Anterior cingulate cortex (tissue), 58 donors: ENCODE data around the gene SMG9.

Experiments used
- DNase-seq, 58 donors: peaks; one replicate each; lab custom pipeline; 2025; lab: John Stamatoyannopoulos, UW

The SMG9 gene

GRCh38 chr19:43760941-43761340 lies 6.2 kb upstream of the SMG9 start:
- DNase-seq, result no peak

DNA sequence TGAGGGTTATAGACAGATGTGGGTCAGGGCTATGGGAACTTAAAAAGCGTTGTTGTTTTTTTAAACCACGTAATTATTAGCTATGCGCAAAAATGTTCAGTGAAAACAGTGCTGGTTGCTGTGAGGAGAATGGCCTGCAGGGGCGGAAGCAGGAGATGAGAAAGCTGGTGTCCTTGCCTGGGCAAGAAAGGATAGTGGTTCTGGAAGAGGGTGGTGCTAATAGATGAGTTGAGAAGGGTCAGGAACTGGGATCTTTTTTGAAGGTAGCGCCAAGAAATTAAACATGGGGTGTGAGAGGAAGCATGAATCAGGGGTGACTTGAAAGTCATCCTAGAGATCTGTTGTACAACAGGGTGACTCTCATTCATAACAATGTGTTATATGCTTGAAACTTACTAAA lies 4.8 kb upstream of the SMG9 start:
- DNase-seq, result no peak

- peak in 57 of 58 donors; percentile 15 to 81 (median 64) for DNase-seq
These were observed 567 bp upstream of the SMG9 start for GRCh38 chr19:43755256-43755801.

DNA sequence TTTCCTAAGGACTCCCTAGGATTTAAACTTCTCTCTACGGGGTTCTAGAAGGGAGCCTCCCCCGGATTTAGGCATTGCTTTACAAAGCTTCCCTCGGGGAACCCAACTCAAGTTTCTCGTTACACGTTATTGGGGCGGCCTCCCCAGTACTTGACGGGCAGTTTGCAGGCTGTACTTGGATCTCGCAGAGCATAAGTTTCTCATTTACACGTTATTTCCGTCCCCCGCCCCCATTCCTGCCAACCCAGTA lies 584 bp downstream of the SMG9 start:
- no peak for DNase-seq

GRCh38 chr19:43752287-43752875 lies 2.4 kb downstream of the SMG9 start:
- no peak for DNase-seq

DNA sequence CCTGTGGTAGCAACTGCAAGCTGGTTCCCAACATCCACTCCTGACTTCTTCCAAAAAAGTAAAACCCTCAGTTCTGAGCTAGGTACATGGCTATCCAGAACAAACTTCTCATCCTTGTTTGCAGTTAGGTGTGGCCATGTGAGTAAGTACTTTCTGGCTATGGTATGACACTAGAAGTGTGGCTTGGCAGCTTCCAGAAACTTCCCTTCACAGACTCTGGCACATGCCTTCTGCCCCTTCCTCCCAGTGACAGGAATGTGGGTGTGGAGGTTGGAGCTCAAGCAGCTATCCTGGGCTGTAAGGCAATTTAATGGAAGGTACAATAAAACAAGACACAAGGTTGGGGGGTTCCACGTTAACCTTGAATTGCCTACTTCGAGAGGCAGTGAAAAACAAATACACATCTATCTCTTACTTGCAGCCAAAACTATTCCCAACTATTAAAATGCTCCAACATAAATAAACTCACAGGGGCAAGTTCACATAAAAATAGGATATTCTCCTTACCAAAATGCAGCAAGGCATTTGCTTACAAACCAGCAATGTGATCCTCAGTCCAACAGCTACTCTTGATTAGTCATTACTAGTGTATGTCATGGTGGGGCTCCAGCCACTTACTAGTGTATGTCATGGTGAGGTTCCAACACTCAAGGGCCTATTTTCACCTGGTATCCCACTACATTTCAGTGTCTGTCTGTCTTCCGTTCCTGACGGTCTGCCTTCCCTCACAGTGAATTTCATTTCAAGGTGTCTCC lies 3.1 kb downstream of the SMG9 start:
- DNase-seq, result no peak

GRCh38 chr19:43749898-43750297 lies 4.9 kb downstream of the SMG9 start:
- no peak for DNase-seq

DNA sequence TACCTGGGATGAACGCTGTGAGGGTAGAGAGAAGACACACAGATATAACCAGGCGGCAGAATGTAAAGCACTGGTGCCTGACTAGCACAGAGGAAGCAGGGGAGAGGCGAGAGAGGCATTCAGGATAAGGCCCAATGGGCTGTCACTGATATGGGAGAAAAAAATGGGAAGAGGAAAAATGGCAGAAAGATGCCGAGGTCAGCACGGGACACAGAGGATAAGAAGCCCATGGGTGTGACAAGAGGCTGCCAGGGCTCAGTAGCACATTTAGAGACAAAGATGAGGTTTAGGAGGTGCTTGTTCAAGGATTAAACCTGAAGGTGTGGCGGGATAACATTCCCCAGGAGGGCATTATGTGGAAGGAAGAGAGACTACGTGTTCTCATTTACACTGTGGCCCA lies 5.6 kb downstream of the SMG9 start:
- no peak for DNase-seq

GRCh38 chr19:43748685-43749084 lies 6.1 kb downstream of the SMG9 start:
- no peak for DNase-seq

DNA sequence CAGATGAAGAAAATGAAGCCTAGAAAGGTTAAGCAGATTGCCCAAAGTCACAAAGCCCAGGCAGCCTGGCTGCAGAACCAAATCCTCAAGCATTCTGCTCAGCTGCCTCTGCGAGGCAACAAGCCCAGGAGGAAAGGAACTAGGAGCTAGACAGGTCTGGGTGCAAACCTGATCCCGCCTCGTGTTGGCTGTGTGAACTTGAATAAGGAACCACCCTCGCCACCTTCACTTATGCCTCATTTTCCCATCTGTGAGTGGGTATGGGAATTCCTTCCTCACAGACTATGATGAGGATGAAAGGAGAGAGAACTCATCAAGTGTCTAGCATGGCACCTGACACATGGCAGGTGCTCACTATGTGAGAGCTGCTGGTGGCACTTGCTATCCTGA lies 6.6 kb downstream of the SMG9 start:
- peak in 1 of 58 donors; percentile 8 for DNase-seq

GRCh38 chr19:43747557-43748204 lies 7.1 kb downstream of the SMG9 start:
- DNase-seq, result no peak

- no peak for DNase-seq
These were observed 11.7 kb downstream of the SMG9 start for GRCh38 chr19:43743059-43743458.

DNA sequence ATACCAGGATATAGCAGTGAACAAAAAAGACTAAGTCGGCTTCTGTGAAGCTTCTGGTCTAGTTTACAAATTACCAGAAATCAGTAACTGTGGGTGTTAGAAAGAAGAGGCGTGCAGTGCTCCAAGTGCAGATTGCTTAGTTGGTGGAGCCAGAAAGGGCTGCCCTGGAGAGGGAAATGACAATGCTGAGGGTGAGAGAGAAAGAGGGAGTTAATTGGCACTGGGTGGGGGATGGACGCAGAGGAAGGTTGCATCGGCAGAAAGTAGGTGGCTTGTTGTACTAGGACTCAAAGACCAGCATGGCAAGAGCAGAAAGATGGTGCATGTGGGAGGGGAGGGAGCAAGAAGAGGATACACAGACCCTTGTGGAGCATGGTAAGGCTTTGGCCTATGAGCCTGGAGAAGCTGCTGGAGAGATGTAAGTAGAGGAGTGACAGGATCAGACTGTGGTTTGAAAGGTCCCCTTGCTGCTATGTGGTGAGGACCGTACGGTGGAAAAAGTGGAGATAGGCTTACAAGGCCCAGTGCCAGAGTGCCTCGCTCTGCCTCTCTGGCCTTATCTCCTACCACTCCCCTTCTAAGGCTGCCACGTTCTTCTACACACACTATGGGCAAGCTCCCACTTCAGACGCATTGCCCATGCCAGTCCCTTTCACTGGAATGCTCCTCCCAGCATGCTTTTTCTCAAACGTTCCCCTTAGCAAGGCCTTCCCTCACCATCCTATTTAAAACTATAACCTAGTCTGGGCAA lies 13.5 kb downstream of the SMG9 start:
- DNase-seq, result peak in 1 of 58 donors; percentile 3

DNA sequence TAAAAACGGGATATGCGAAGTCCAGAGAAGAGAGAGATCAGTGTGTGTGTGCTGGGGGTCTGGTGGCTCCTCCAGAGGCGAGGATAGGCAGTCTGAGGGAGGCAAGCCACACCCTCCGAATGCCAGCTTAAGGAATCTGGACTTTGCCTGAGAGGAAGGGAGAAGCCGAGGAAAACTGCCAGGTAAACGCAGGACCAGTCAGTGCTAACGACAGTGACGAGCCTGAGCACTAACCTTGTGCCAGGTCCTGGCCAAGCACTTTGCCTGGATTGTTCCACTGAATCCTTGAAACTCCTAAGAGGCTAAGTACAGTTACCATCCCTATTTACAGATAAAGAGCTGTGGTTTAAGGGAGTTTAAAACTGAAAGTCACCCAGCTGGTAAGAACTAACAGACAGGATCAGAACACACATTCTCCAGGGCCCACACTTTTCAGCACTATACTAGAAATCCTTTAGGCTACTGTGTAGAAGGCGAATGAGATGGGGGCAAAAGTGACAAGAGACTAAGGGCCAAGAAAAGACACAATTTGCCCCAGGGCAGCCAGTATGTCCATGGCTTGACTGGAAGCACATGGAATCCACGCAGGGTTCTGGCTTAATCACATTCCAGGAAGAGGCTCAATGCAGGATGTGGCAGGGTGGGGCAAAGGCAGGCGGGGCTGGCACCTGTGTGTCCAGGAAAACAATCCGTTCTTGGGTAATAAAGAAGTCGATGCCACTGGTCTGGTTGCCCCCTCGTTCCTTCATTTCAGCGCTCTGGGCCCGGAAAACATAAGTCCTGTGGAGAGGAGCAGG lies 15.1 kb downstream of the SMG9 start:
- DNase-seq, result no peak

DNA sequence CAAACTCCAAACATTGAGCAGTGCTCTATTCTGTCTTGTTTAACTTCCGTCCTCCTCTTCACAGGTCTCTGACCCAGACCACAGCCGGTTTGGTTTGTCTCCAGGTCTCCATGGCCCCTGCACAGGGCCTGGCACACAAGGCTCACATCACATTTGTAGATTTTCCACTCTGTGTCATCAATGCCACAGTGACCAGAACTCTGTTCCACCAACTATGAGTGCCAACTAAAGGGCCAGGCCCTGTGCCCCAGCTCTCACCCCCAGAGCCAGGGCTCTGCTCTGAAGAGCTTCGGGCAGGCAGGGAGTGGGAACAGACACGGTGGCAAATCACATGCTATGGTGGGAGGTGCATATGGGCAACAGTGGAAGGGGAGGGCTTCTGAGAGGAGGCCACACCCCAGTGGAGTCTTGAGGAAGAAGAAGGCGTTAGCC lies 16.0 kb downstream of the SMG9 start:
- no peak for DNase-seq

DNA sequence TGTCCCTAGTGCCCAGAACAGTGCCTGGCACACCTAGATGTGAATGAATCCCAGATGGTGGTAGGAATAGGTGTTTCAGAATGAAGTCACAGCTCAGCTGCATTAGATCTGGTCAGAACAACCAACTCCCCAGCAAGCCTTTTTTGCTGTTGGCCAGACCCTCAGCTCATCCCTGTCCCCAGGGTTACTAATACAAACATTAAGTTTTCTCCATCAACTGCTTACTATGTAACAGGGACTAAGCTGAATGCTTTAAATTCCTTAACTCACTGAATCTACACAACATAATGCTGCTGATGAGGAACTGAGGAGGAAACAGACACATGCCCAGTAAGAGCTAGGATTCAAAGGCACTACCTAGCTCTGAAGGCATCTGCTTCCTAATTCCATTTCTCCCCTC lies 18.8 kb downstream of the SMG9 start:
- no peak for DNase-seq

DNA sequence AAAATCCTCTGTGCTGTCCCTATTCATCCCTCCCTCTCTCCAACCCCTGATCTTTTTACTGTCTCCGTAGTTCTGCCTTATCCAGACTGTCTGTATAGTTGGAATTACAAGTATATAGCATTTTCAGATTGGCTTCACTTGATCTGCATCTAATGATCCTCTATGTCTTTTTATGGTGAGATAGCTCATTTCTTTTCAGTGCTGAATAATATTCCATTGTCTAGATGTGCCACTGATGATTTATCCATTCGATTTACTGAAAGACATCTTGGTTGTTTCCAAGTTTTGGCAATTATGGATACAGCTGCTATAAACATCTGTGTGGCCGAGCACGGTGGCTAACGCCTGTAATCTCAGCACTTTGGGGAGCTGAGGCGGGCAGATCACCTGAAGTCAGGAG lies 19.7 kb downstream of the SMG9 start:
- no peak for DNase-seq

GRCh38 chr19:43731846-43732245 lies 22.9 kb downstream of the SMG9 start:
- DNase-seq, result no peak

GRCh38 chr19:43731346-43731745 lies 23.4 kb downstream of the SMG9 start:
- DNase-seq, result peak in 1 of 58 donors; percentile 9

- DNase-seq, result peak in 1 of 58 donors; percentile 4
These were observed 24.8 kb downstream of the SMG9 start for GRCh38 chr19:43729919-43730318.

- DNase-seq, result no peak
These were observed 27.2 kb downstream of the SMG9 start for GRCh38 chr19:43727593-43727853.
